ENCODE results near the gene ACTN1.

DNA sequence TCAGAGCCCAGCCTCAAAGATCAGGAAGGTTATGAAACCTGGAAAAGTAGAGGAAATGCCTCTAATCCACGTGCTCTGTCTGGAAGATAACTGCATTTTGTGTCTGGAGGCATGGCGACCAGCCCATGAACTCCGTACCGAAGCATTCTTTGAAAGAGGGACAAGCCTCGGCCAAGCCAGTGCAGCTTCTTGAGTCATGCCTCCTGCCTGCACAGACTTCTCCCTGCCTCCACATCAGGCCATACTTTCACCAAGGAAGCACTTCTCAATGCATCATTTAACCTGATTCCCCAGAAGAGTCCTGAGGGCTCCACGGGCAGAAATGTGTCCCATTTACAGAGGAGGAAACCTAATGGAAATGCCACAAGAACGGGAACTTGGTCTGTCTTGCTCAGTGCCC, 3.4 kb downstream of the ACTN1 start:
- TF ChIP-seq, protein P1, sequence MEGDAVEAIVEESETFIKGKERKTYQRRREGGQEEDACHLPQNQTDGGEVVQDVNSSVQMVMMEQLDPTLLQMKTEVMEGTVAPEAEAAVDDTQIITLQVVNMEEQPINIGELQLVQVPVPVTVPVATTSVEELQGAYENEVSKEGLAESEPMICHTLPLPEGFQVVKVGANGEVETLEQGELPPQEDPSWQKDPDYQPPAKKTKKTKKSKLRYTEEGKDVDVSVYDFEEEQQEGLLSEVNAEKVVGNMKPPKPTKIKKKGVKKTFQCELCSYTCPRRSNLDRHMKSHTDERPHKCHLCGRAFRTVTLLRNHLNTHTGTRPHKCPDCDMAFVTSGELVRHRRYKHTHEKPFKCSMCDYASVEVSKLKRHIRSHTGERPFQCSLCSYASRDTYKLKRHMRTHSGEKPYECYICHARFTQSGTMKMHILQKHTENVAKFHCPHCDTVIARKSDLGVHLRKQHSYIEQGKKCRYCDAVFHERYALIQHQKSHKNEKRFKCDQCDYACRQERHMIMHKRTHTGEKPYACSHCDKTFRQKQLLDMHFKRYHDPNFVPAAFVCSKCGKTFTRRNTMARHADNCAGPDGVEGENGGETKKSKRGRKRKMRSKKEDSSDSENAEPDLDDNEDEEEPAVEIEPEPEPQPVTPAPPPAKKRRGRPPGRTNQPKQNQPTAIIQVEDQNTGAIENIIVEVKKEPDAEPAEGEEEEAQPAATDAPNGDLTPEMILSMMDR (IDR thresholded peaks at IDR 0.05), result no peak
- no peak for TF ChIP-seq POLR2A (IDR thresholded peaks at IDR 0.05)
